Measurements from ENCODE around the gene RPLP1.

RPLP1 gene

GRCh38 chr15:69460481-69460880, 7.9 kb downstream of the RPLP1 start:
- Histone ChIP-seq H3K4me3 (ENCODE audit: low read depth in 1 of 2, low read length in 2 of 2) (no peak overlapping the region), H3K27ac (ENCODE audit: low read length) (no peak overlapping the region), H3K4me1 (ENCODE audit: control insufficient read depth in 1 of 2, insufficient read depth in 2 of 2, low read length in 2 of 2) (peaks cover 0 to 19% of the 10 kb centered on the region in 2 donors)

GRCh38 chr15:69462030-69462492, 9.4 kb downstream of the RPLP1 start:
- Histone ChIP-seq H3K9me3 (ENCODE audit: control insufficient read depth in 1 of 2, low read length in 2 of 2) (no peaks in the 10 kb centered on the region), H3K27ac (ENCODE audit: low read length) (no peak overlapping the region), H3K36me3 (ENCODE audit: control insufficient read depth in 1 of 2, insufficient read depth in 2 of 2, low read length in 2 of 2) (peaks cover under 1 to 8% of the 10 kb centered on the region in 2 donors), H3K27me3 (ENCODE audit: low read depth, low read length) (no peaks in the 10 kb centered on the region), H3K4me1 (ENCODE audit: control insufficient read depth in 1 of 2, insufficient read depth in 2 of 2, low read length in 2 of 2) (peaks cover 0 to 14% of the 10 kb centered on the region in 2 donors), H3K4me3 (ENCODE audit: low read depth in 1 of 2, low read length in 2 of 2) (peak overlapping the region; percentile 47 to 90)

More at GRCh38 chr15:69460481-69460880, 7.9 kb downstream of the RPLP1 start:
- H3K27me3 ChIP-seq (ENCODE audit: low read depth, low read length) = no peaks in the 10 kb centered on the region
- no peaks in the 10 kb centered on the region for H3K9me3 ChIP-seq (ENCODE audit: control insufficient read depth in 1 of 2, low read length in 2 of 2)
- H3K36me3 ChIP-seq (ENCODE audit: control insufficient read depth in 1 of 2, insufficient read depth in 2 of 2, low read length in 2 of 2) = peaks cover 13 to 21% of the 10 kb centered on the region in 2 donors

- no peaks in the 10 kb centered on the region for H3K27me3 ChIP-seq (ENCODE audit: low read depth, low read length)
- H3K4me3 ChIP-seq (ENCODE audit: low read depth in 1 of 2, low read length in 2 of 2) = peak overlapping the region; percentile 47 to 90
- H3K27ac ChIP-seq (ENCODE audit: low read length) = peak overlapping the region; percentile 94
- no peaks in the 10 kb centered on the region for H3K9me3 ChIP-seq (ENCODE audit: control insufficient read depth in 1 of 2, low read length in 2 of 2)
- H3K4me1 ChIP-seq (ENCODE audit: control insufficient read depth in 1 of 2, insufficient read depth in 2 of 2, low read length in 2 of 2) = peaks cover 0 to 14% of the 10 kb centered on the region in 2 donors
- H3K36me3 ChIP-seq (ENCODE audit: control insufficient read depth in 1 of 2, insufficient read depth in 2 of 2, low read length in 2 of 2) = peaks cover 0 to 2% of the 10 kb centered on the region in 2 donors
These were observed 10.0 kb downstream of the RPLP1 start for GRCh38 chr15:69462493-69463181.

- peak overlapping the region; percentile 94 for H3K27ac ChIP-seq (ENCODE audit: low read length)
- H3K36me3 ChIP-seq (ENCODE audit: control insufficient read depth in 1 of 2, insufficient read depth in 2 of 2, low read length in 2 of 2) = no peaks in the 10 kb centered on the region
- H3K27me3 ChIP-seq (ENCODE audit: low read depth, low read length) = no peaks in the 10 kb centered on the region
These were observed 10.7 kb downstream of the RPLP1 start for GRCh38 chr15:69463182-69463756.

GRCh38 chr15:69465253-69465652, 12.6 kb downstream of the RPLP1 start:
- no peaks in the 10 kb centered on the region for H3K9me3 ChIP-seq (ENCODE audit: control insufficient read depth in 1 of 2, low read length in 2 of 2)
- peaks cover 0 to 8% of the 10 kb centered on the region in 2 donors for H3K4me1 ChIP-seq (ENCODE audit: control insufficient read depth in 1 of 2, insufficient read depth in 2 of 2, low read length in 2 of 2)
- H3K27ac ChIP-seq (ENCODE audit: low read length) = no peak overlapping the region
- no peaks in the 10 kb centered on the region for H3K27me3 ChIP-seq (ENCODE audit: low read depth, low read length)
- no peaks in the 10 kb centered on the region for H3K36me3 ChIP-seq (ENCODE audit: control insufficient read depth in 1 of 2, insufficient read depth in 2 of 2, low read length in 2 of 2)
- H3K4me3 ChIP-seq (ENCODE audit: low read depth in 1 of 2, low read length in 2 of 2) = no peak overlapping the region

More at GRCh38 chr15:69463182-69463756, 10.7 kb downstream of the RPLP1 start:
- H3K4me1 ChIP-seq (ENCODE audit: control insufficient read depth in 1 of 2, insufficient read depth in 2 of 2, low read length in 2 of 2) = peaks cover 0 to 14% of the 10 kb centered on the region in 2 donors
- H3K9me3 ChIP-seq (ENCODE audit: control insufficient read depth in 1 of 2, low read length in 2 of 2) = no peaks in the 10 kb centered on the region
- peak overlapping the region; percentile 47 to 90 for H3K4me3 ChIP-seq (ENCODE audit: low read depth in 1 of 2, low read length in 2 of 2)

- no peaks in the 10 kb centered on the region for H3K36me3 ChIP-seq (ENCODE audit: control insufficient read depth in 1 of 2, insufficient read depth in 2 of 2, low read length in 2 of 2)
- H3K27ac ChIP-seq (ENCODE audit: low read length) = no peak overlapping the region
- no peak overlapping the region for H3K4me3 ChIP-seq (ENCODE audit: low read depth in 1 of 2, low read length in 2 of 2)
- H3K27me3 ChIP-seq (ENCODE audit: low read depth, low read length) = no peaks in the 10 kb centered on the region
- no peaks in the 10 kb centered on the region for H3K9me3 ChIP-seq (ENCODE audit: control insufficient read depth in 1 of 2, low read length in 2 of 2)
- peaks cover 0 to 4% of the 10 kb centered on the region in 2 donors for H3K4me1 ChIP-seq (ENCODE audit: control insufficient read depth in 1 of 2, insufficient read depth in 2 of 2, low read length in 2 of 2)
These were observed 14.1 kb downstream of the RPLP1 start for GRCh38 chr15:69466733-69467132.

GRCh38 chr15:69467636-69468035, 15.0 kb downstream of the RPLP1 start:
- H3K27ac ChIP-seq (ENCODE audit: low read length) = no peak overlapping the region
- no peaks in the 10 kb centered on the region for H3K27me3 ChIP-seq (ENCODE audit: low read depth, low read length)
- no peak overlapping the region for H3K4me3 ChIP-seq (ENCODE audit: low read depth in 1 of 2, low read length in 2 of 2)
- no peaks in the 10 kb centered on the region for H3K36me3 ChIP-seq (ENCODE audit: control insufficient read depth in 1 of 2, insufficient read depth in 2 of 2, low read length in 2 of 2)
- no peaks in the 10 kb centered on the region for H3K4me1 ChIP-seq (ENCODE audit: control insufficient read depth in 1 of 2, insufficient read depth in 2 of 2, low read length in 2 of 2)
- no peaks in the 10 kb centered on the region for H3K9me3 ChIP-seq (ENCODE audit: control insufficient read depth in 1 of 2, low read length in 2 of 2)

GRCh38 chr15:69468241-69469121, 15.9 kb downstream of the RPLP1 start:
- Histone ChIP-seq H3K36me3 (ENCODE audit: control insufficient read depth in 1 of 2, insufficient read depth in 2 of 2, low read length in 2 of 2) (no peaks in the 10 kb centered on the region), H3K27ac (ENCODE audit: low read length) (no peak overlapping the region), H3K27me3 (ENCODE audit: low read depth, low read length) (no peaks in the 10 kb centered on the region), H3K4me3 (ENCODE audit: low read depth in 1 of 2, low read length in 2 of 2) (no peak overlapping the region), H3K4me1 (ENCODE audit: control insufficient read depth in 1 of 2, insufficient read depth in 2 of 2, low read length in 2 of 2) (no peaks in the 10 kb centered on the region), H3K9me3 (ENCODE audit: control insufficient read depth in 1 of 2, low read length in 2 of 2) (no peaks in the 10 kb centered on the region)

GRCh38 chr15:69469467-69470201, 17.0 kb downstream of the RPLP1 start:
- H3K9me3 ChIP-seq (ENCODE audit: control insufficient read depth in 1 of 2, low read length in 2 of 2) = no peaks in the 10 kb centered on the region
- H3K36me3 ChIP-seq (ENCODE audit: control insufficient read depth in 1 of 2, insufficient read depth in 2 of 2, low read length in 2 of 2) = no peaks in the 10 kb centered on the region
- no peaks in the 10 kb centered on the region for H3K4me1 ChIP-seq (ENCODE audit: control insufficient read depth in 1 of 2, insufficient read depth in 2 of 2, low read length in 2 of 2)
- H3K4me3 ChIP-seq (ENCODE audit: low read depth in 1 of 2, low read length in 2 of 2) = no peak overlapping the region
- no peaks in the 10 kb centered on the region for H3K27me3 ChIP-seq (ENCODE audit: low read depth, low read length)
- no peak overlapping the region for H3K27ac ChIP-seq (ENCODE audit: low read length)

GRCh38 chr15:69472046-69472445, 19.4 kb downstream of the RPLP1 start:
- no peaks in the 10 kb centered on the region for H3K36me3 ChIP-seq (ENCODE audit: control insufficient read depth in 1 of 2, insufficient read depth in 2 of 2, low read length in 2 of 2)
- no peak overlapping the region for H3K4me3 ChIP-seq (ENCODE audit: low read depth in 1 of 2, low read length in 2 of 2)
- H3K27me3 ChIP-seq (ENCODE audit: low read depth, low read length) = no peaks in the 10 kb centered on the region
- no peaks in the 10 kb centered on the region for H3K4me1 ChIP-seq (ENCODE audit: control insufficient read depth in 1 of 2, insufficient read depth in 2 of 2, low read length in 2 of 2)
- no peak overlapping the region for H3K27ac ChIP-seq (ENCODE audit: low read length)
- no peaks in the 10 kb centered on the region for H3K9me3 ChIP-seq (ENCODE audit: control insufficient read depth in 1 of 2, low read length in 2 of 2)
